Uterus (tissue), 2 donors: ENCODE measurements around the gene ITK.

ENCODE experiments used
- CTCF ChIP-seq, 4 experiments: fragments of 200-600 bp in 2 of 4; fragments of 450-650 bp in 2 of 4; sonication (generic) in 2 of 4; IDR thresholded peaks; one replicate each; pipeline ENCODE4 v1.5.1; 2016 to 2019; ENCODE audit warnings: antibody characterized with exemption in 4 of 4, mild to moderate bottlenecking in 2 of 4, moderate library complexity in 1 of 4
- POLR2A ChIP-seq, 2 donors: fragments of 450-650 bp; IDR thresholded peaks; one replicate each; pipeline ENCODE4 v1.6.1; 2016; ENCODE audit warnings: antibody characterized with exemption in 2 of 2, mild to moderate bottlenecking in 1 of 2, moderate library complexity in 1 of 2

- no peak for TF ChIP-seq CTCF (IDR thresholded peaks at IDR 0.05)
- TF ChIP-seq POLR2A (IDR thresholded peaks at IDR 0.05), result no peak
Measured at GRCh38 chr5:157187046-157187754, 6.6 kb downstream of the ITK start.
